Activated T-helper 2 cell treated with anti-CD3 and anti-CD28 coated beads, Interferon-gamma antibody, Interleukin-2, Interleukin-4, amounts not matched to agents 10 μg/mL and 5 μg/mL and 100 μg/mL, durations not matched to agents 14 hours and 24 hours and 36 hours (primary cell): ENCODE results near the gene DENND5B. TPM values are rescaled to one million over a fixed set of nuclear protein-coding genes. Genes with fewer than 3 reads are reported as not detected.
"Not testable (repeated sequence)": the region's sequence is repeated elsewhere in the genome, so short reads cannot be mapped to it uniquely, and the experiment has no call there.

Source experiments
- DNase-seq: peaks from one replicate; pipeline ENCODE4 v3.0.0; 2021; ENCODE audit warnings: low spot score
- H3K27ac Mint-ChIP-seq: one replicate; pipeline ENCODE4 v1.8.0; 2021; ENCODE audit warnings: mixed read lengths
- H3K27me3 Mint-ChIP-seq: one replicate; pipeline ENCODE4 v1.8.0; 2021; ENCODE audit warnings: low read depth, mixed read lengths
- H3K36me3 Mint-ChIP-seq: one replicate; pipeline ENCODE4 v1.8.0; 2021; ENCODE audit warnings: low read depth, mixed read lengths
- H3K4me1 Mint-ChIP-seq: one replicate; pipeline ENCODE4 v1.8.0; 2021; ENCODE audit warnings: low read depth, mixed read lengths
- H3K4me3 Mint-ChIP-seq: one replicate; pipeline ENCODE4 v1.8.0; 2021; ENCODE audit warnings: low read depth, mild to moderate bottlenecking, moderate library complexity, mixed read lengths
- H3K9me3 Mint-ChIP-seq: one replicate; pipeline ENCODE4 v1.8.0; 2021; ENCODE audit warnings: mixed read lengths
- intact Hi-C: fragments of 100-400 bp; cut with micrococcal nuclease; formaldehyde crosslinking; loops from one replicate; pipeline ENCODE4 v1.15.1; 2023
- total RNA-seq: library from RNA; stranded (reverse); gene quantifications from 2 replicates; pipeline ENCODE4 v1.2.3, GENCODE V29; 2022

Gene DENND5B
- total RNA-seq, 1 donor from 2014 or later = 1.2 TPM

DNA sequence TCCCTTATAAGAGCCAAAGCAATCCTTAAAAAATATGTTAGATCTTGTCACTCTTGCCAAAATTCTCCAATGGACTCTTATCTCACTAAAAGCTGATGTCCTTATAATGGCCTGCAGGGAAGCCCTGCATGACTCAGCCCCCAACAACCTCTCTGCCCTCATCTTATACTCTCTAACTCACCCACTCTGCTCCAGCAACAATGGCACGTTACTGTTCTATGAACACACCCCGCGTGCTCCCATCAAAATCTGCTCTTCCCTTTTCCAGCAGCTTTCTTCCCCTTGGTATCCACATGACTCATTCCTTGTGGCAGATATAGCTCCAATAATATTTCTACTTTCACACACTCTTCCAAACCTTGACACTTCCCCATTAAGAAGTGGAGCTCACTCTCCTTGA is 108.1 kb downstream of the DENND5B start:
- no peaks in the 10 kb centered on the region for H3K9me3 Mint-ChIP-seq
- no peak overlapping the region for H3K4me3 Mint-ChIP-seq
- no peak for DNase-seq
- peaks cover 2% of the 10 kb centered on the region for H3K27me3 Mint-ChIP-seq
- intact Hi-C loops = no loop called here
- no peak overlapping the region for H3K27ac Mint-ChIP-seq
- no peaks in the 10 kb centered on the region for H3K36me3 Mint-ChIP-seq
- no peaks in the 10 kb centered on the region for H3K4me1 Mint-ChIP-seq

DNA sequence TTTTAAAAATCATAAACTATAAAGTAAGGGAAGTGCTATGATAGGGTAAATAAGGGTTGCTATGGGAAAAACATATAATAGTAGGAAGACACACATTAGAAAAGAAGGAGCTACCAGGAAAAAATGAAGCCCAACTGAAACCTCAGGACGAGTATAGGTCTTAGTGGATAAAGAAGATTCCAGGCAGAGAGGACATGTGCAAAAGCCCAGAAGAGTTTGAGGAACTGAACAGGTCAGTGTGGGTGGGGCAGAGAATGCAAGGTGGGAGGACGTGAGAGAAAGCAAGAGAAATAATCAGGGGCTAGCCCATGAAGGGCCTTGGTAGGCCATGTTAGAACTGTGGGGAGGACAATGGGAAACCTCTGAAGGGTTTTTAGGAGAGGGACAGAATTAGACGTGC is 109.5 kb downstream of the DENND5B start:
- H3K4me1 Mint-ChIP-seq = peaks cover 3% of the 10 kb centered on the region
- H3K27me3 Mint-ChIP-seq = peaks cover 2% of the 10 kb centered on the region
- no peak overlapping the region for H3K4me3 Mint-ChIP-seq
- no peaks in the 10 kb centered on the region for H3K9me3 Mint-ChIP-seq
- DNase-seq = no peak
- intact Hi-C loops = no loop called here
- no peaks in the 10 kb centered on the region for H3K36me3 Mint-ChIP-seq
- H3K27ac Mint-ChIP-seq = no peak overlapping the region

DNA sequence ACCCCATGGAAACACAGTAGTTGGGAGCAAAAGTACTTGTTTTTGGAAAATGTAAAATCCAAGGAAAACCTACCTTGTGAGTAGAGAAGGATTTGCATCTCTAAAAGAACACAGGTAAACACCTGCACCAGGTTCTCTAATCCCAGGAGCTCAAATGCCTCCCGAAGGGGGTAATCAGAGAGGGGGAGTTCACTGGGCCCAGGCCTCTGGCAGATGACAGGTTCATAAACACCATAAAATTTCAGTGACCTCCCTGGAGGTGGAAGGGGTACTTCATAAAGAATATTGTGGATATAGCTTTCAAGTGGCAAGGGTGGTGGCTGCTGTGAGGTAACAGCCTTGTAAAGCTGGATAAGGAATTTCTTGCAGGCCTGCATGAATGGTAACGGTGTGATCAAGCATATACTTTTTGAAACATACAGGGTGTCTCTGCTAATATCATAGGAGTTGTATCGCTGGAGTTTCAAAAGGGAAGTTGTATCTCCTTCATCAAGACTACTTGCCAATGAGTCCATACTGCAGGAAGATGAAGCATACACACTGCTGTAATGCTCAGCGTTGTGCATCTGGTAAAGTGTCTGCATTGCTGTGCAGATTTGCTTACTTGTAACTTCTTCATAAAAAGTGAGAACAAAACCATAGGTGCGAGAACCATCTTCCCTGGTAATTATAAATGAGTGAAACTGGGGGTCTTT is 111.3 kb downstream of the DENND5B start:
- no peaks in the 10 kb centered on the region for H3K9me3 Mint-ChIP-seq
- no peak overlapping the region for H3K4me3 Mint-ChIP-seq
- peaks cover 3% of the 10 kb centered on the region for H3K4me1 Mint-ChIP-seq
- no peaks in the 10 kb centered on the region for H3K36me3 Mint-ChIP-seq
- no peak for DNase-seq
- intact Hi-C loops = no loop called here
- H3K27ac Mint-ChIP-seq = no peak overlapping the region
- H3K27me3 Mint-ChIP-seq = peaks cover 3% of the 10 kb centered on the region

DNA sequence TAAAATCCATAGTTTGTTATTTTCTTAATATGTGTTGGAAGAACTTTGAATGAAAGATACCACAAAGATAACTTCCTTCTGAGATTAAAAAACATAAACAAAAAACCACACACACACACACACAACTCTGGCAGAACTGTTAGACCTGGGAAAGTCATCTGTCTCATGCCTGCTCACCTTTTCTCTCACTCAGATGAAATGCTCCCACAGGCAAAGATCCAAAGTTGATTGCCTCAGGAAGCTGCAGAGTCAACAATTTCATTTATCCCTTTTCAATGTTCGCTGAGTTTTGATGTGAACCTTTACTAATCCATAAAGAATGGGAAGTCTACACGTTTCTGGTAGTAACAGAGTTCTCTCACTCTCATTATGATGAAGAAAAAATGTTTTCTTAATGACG is 112.0 kb downstream of the DENND5B start:
- Mint-ChIP-seq H3K9me3 (no peaks in the 10 kb centered on the region), H3K4me3 (no peak overlapping the region)
- intact Hi-C loops = no loop called here

GRCh38 chr12:31478425-31478824 is 112.5 kb downstream of the DENND5B start:
- Mint-ChIP-seq H3K36me3 (no peaks in the 10 kb centered on the region), H3K27me3 (peaks cover 6% of the 10 kb centered on the region), H3K4me1 (peaks cover 3% of the 10 kb centered on the region), H3K9me3 (no peaks in the 10 kb centered on the region), H3K27ac (no peak overlapping the region), H3K4me3 (no peak overlapping the region)
- DNase-seq = no peak
- intact Hi-C loops = no loop called here

More for the DNA sequence above, 112.0 kb downstream of the DENND5B start:
- H3K4me1 Mint-ChIP-seq = peaks cover 3% of the 10 kb centered on the region
- peaks cover 6% of the 10 kb centered on the region for H3K27me3 Mint-ChIP-seq
- no peaks in the 10 kb centered on the region for H3K36me3 Mint-ChIP-seq
- no peak for DNase-seq
- no peak overlapping the region for H3K27ac Mint-ChIP-seq

DNA sequence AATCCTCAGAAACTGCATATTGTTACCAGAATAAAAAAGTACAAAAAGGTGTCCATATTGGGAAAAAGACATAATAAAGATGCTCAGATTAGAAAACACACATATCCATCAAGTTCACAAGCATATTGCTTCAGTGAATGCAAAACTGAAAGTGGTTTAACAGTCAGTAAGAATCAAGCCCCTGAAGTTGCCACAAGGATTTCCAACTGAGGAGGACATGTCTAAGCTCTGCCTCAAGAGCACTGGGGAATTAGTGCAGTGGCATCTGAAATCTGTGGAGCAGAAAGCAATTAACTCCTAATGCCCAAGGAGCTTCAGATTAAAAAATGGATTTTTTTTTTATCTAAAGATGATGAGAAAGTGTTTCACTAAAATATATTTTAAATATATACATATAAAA is 113.2 kb downstream of the DENND5B start:
- H3K36me3 Mint-ChIP-seq = no peaks in the 10 kb centered on the region
- no peaks in the 10 kb centered on the region for H3K9me3 Mint-ChIP-seq
- intact Hi-C loops = no loop called here
- peaks cover 3% of the 10 kb centered on the region for H3K4me1 Mint-ChIP-seq
- H3K27ac Mint-ChIP-seq = no peak overlapping the region
- H3K27me3 Mint-ChIP-seq = peaks cover 6% of the 10 kb centered on the region
- DNase-seq = no peak
- no peak overlapping the region for H3K4me3 Mint-ChIP-seq

GRCh38 chr12:31476437-31476836 is 114.5 kb downstream of the DENND5B start:
- Mint-ChIP-seq H3K9me3 (no peaks in the 10 kb centered on the region), H3K4me3 (no peak overlapping the region), H3K36me3 (no peaks in the 10 kb centered on the region), H3K27me3 (peaks cover 6% of the 10 kb centered on the region), H3K27ac (no peak overlapping the region), H3K4me1 (peaks cover 3% of the 10 kb centered on the region)
- no peak for DNase-seq
- intact Hi-C loops = no loop called here

DNA sequence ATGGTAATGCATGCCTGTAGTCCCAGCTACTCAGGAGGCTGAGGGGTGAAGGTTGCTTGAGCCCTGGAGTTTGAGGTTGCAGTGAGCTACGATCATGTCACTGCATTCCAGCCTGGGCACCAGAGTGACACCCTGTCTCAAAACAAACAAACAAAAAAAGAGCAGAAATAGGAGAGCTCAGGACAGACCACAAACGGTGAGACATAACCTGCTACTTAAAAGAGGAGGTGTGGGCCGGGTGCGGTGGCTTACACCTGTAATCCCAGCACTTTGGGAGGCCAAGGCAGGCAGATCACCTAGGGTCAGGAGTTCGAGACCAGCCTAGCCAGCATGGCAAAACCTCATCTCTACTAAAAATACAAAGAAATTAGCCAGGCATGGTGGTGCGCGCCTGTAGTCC is 115.3 kb downstream of the DENND5B start:
- H3K4me3 Mint-ChIP-seq, H3K36me3 Mint-ChIP-seq, H3K9me3 Mint-ChIP-seq, H3K27ac Mint-ChIP-seq, DNase-seq, intact Hi-C loops, H3K27me3 Mint-ChIP-seq, H3K4me1 Mint-ChIP-seq: not testable (repeated sequence)

- intact Hi-C loops = no loop called here
- no peak for DNase-seq
- H3K27me3 Mint-ChIP-seq = peaks cover 4% of the 10 kb centered on the region
- H3K36me3 Mint-ChIP-seq = no peaks in the 10 kb centered on the region
- no peak overlapping the region for H3K27ac Mint-ChIP-seq
- H3K4me3 Mint-ChIP-seq = no peak overlapping the region
- H3K4me1 Mint-ChIP-seq = peaks cover 3% of the 10 kb centered on the region
- H3K9me3 Mint-ChIP-seq = no peaks in the 10 kb centered on the region
Observed at GRCh38 chr12:31474751-31475150, 116.2 kb downstream of the DENND5B start.

DNA sequence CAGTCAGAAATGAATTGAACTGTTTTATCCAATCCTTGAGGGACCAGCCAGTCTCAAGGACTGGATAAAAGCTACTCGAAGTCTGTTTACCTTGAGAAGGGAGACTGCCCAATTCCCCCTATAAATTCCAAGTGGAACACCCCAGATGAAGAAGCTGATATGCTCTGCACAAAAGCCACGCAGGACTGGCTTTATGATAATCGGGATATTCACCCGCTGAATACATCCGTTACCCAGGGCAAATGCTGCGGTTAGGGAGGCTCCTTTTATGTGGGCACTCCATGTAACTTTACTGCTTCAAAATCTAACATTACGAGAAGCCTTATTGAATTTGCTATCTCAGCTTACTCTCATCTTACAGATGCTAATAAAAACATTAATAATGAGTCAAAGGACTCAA is 119.1 kb downstream of the DENND5B start:
- no peak for DNase-seq
- intact Hi-C loops = no loop called here
- no peaks in the 10 kb centered on the region for H3K9me3 Mint-ChIP-seq
- H3K27me3 Mint-ChIP-seq = peaks cover 4% of the 10 kb centered on the region
- H3K36me3 Mint-ChIP-seq = no peaks in the 10 kb centered on the region
- no peaks in the 10 kb centered on the region for H3K4me1 Mint-ChIP-seq
- H3K27ac Mint-ChIP-seq = no peak overlapping the region
- H3K4me3 Mint-ChIP-seq = no peak overlapping the region

GRCh38 chr12:31471051-31471450 is 119.9 kb downstream of the DENND5B start:
- Mint-ChIP-seq H3K9me3 (no peaks in the 10 kb centered on the region), H3K27ac (no peak overlapping the region), H3K36me3 (no peaks in the 10 kb centered on the region), H3K4me1 (no peaks in the 10 kb centered on the region), H3K4me3 (no peak overlapping the region), H3K27me3 (peaks cover 4% of the 10 kb centered on the region)
- intact Hi-C loops = no loop called here
- DNase-seq = no peak

DNA sequence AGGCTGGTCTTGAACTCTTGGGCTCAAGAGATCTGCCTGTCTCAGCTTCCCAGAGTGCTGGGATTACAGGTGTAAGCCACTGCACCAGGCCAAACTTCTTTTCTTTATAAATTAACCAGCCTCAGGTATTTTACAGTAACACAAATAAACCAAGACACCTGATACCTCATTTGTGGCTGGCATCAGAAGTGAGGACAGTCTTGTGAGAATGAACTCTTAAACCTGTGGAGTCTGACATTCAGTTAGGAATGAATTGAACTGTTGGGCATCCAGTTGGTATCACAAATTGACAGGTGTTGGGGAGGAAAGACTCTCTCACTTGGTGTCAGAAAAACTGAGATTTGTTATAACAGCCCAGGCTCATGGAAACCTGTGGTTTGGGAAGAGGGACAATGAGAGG is 120.5 kb downstream of the DENND5B start:
- Mint-ChIP-seq H3K4me1 (no peaks in the 10 kb centered on the region), H3K27ac (no peak overlapping the region), H3K4me3 (no peak overlapping the region), H3K27me3 (peaks cover 7% of the 10 kb centered on the region), H3K36me3 (no peaks in the 10 kb centered on the region), H3K9me3 (no peaks in the 10 kb centered on the region)
- no peak for DNase-seq
- intact Hi-C loops = no loop called here

DNA sequence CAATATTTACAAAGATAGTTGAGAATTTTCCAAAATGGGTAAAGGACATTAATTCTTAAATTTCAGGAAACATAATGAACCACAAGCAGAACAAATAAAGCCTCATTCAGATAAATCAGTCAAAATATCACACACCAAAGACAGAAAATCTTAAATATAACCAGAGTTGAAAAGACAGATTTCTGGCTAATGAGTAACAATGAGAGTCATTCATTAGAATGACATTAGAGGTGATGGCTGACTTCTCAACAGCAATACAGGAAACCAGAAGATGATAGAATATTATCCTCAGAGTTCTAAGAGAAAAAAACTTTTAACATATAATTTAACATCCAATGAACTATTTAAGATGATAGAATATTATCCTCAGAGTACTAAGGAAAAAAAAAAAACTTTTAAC is 124.2 kb downstream of the DENND5B start:
- Mint-ChIP-seq H3K4me3 (no peak overlapping the region), H3K4me1 (no peaks in the 10 kb centered on the region), H3K9me3 (no peaks in the 10 kb centered on the region), H3K27me3 (peaks cover 3% of the 10 kb centered on the region), H3K27ac (no peak overlapping the region), H3K36me3 (no peaks in the 10 kb centered on the region)
- intact Hi-C loops = no loop called here
- no peak for DNase-seq

- Mint-ChIP-seq H3K4me1 (no peaks in the 10 kb centered on the region), H3K27ac (no peak overlapping the region), H3K4me3 (no peak overlapping the region), H3K36me3 (no peaks in the 10 kb centered on the region), H3K27me3 (peaks cover 3% of the 10 kb centered on the region), H3K9me3 (no peaks in the 10 kb centered on the region)
- no peak for DNase-seq
- intact Hi-C loops = no loop called here
Observed at GRCh38 chr12:31465002-31465401, 125.9 kb downstream of the DENND5B start.
